ENCODE results near the gene DNLZ. TPM values are rescaled to one million over a fixed set of nuclear protein-coding genes. Genes with fewer than 3 reads are reported as not detected.
A peak's percentile ranks its signal among the peaks of the same experiment; 100 is the strongest.

DNLZ gene
- polyA plus RNA-seq, 1 donor: 17.0 TPM

DNA sequence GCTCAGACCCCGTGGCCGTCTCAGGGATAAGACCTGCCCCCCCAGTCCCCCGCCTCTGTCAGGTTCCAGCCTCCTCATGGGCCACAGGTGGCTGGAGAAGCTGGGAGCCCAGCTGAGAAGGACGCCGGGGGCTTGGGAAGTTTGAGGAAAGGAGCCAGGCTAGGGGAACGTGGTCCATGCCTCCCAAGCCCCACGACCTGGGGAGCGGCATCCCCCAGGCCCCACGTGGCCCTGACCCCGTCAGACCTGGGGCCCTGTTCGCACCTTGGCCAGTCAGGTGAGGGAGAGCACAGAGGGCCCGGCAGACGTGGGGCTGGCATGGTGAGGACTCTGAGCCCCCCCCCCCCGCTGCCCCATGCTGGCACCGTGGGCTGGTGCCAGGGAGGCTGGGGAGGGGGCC, 32.5 kb downstream of the DNLZ start:
- H3K36me3 ChIP-seq (ENCODE audit: control insufficient read depth, insufficient read depth, low read length): peaks cover 3% of the 10 kb centered on the region
- H3K27me3 ChIP-seq (ENCODE audit: control insufficient read depth, insufficient read depth, low read length): no peaks in the 10 kb centered on the region
- DNase-seq: no peak
- no peak overlapping the region for H3K27ac ChIP-seq (ENCODE audit: low read length)
- WGBS (ENCODE audit: insufficient coverage, low lambda C conversion rate): no CpG with 5 or more reads among the region's 15 CpGs
- no peak overlapping the region for H3K4me3 ChIP-seq (ENCODE audit: low read length)
- H3K4me1 ChIP-seq (ENCODE audit: control insufficient read depth, insufficient read depth, low read length): peaks cover 33% of the 10 kb centered on the region
- H3K9me3 ChIP-seq (ENCODE audit: control insufficient read depth, low read depth, low read length): no peaks in the 10 kb centered on the region

DNA sequence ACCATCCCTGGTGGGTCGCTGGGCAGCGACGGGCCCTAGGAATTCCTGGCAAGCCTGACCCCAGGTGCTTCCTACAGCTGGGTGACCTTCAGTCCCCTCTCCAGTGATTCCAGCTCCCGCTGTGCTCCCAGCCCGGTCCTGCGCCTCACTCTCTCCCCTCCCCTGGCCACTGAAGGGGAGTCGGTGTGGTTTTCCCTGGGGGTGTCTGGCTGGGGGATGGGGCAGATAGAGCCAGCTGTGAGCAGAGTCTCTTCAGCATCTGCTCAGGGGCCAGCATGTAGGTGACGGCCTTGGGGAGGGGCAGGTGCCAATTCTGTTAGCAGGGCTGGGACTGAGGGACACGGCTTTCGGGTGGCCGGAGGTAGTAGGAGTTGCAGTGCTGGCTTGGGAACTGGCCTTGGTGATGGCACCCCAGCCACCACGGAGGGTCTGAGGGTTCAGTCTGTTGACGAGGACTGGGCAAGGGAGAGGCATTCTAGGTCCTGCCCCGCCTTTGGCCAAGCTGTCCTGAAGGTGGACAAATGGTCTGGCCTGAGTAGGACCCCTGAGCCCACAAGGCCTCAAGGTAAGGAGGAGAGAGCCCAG, 33.0 kb downstream of the DNLZ start:
- no peak for DNase-seq
- H3K4me1 ChIP-seq (ENCODE audit: control insufficient read depth, insufficient read depth, low read length): peaks cover 33% of the 10 kb centered on the region
- no peak overlapping the region for H3K27ac ChIP-seq (ENCODE audit: low read length)
- peaks cover 2% of the 10 kb centered on the region for H3K36me3 ChIP-seq (ENCODE audit: control insufficient read depth, insufficient read depth, low read length)
- H3K9me3 ChIP-seq (ENCODE audit: control insufficient read depth, low read depth, low read length): no peaks in the 10 kb centered on the region
- no peaks in the 10 kb centered on the region for H3K27me3 ChIP-seq (ENCODE audit: control insufficient read depth, insufficient read depth, low read length)
- H3K4me3 ChIP-seq (ENCODE audit: low read length): no peak overlapping the region
- WGBS (ENCODE audit: insufficient coverage, low lambda C conversion rate): no CpG with 5 or more reads among the region's 14 CpGs

DNA sequence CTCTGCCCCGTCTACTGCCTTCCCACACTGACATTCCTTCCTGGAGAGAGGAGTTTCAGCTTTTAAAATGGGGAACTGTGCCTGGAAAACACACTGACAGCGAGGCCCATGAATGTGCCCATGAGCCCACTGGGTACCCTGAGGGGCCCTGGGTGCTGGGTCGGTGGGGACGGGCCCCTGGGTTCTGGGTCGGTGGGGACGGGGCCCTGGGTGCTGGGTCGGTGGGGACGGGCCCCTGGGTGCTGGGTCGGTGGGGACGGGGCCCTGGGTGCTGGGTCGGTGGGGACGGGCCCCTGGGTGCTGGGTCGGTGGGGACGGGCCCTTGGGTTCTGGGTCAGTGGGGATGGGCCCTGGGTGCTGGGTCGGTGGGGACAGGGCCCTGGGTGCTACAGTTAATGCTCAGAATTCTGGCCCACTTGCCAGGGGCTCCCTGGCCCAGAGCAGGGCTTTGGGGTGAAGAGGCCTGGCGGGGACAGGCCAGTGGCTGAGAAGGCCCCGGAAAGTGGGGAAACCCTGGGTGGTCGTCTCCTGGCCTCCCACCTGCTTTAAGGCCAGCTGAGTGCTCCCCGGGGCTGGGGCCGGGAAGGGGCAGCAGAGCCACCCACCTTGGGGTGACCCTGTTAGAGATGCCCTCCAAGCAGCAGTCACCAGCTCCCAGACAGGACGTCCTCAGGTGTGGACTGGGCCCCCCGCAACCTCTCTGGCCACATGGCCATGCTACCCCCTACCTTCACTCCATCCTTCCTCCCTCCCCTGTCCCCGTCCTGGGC, 33.7 kb downstream of the DNLZ start:
- no peaks in the 10 kb centered on the region for H3K36me3 ChIP-seq (ENCODE audit: control insufficient read depth, insufficient read depth, low read length)
- peaks cover 33% of the 10 kb centered on the region for H3K4me1 ChIP-seq (ENCODE audit: control insufficient read depth, insufficient read depth, low read length)
- no peak overlapping the region for H3K27ac ChIP-seq (ENCODE audit: low read length)
- no peak for DNase-seq
- H3K9me3 ChIP-seq (ENCODE audit: control insufficient read depth, low read depth, low read length): no peaks in the 10 kb centered on the region
- no peak overlapping the region for H3K4me3 ChIP-seq (ENCODE audit: low read length)
- no peaks in the 10 kb centered on the region for H3K27me3 ChIP-seq (ENCODE audit: control insufficient read depth, insufficient read depth, low read length)
- WGBS (ENCODE audit: insufficient coverage, low lambda C conversion rate): no CpG with 5 or more reads among the region's 23 CpGs

DNA sequence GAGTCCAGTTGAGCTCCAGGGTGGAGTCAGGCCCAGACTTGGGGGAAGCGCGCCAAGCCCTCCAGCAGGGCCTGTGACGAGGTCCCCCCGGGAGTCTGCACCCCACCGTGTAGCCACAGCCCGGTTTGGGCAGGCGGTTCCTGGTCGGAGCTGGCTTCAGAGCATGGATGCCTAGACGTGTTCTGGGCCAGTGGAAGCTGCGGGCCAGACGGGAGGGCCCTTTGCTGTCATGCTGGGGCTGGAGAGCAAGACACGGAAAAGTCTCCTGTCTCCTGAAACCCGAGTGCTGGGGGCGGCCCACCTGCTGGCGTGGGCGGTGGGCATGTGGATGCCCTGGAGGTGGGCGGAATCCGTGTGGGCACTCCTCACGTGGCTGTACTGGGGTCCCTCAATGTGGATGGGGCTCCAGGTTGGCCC, 34.3 kb downstream of the DNLZ start:
- Histone ChIP-seq H3K36me3 (ENCODE audit: control insufficient read depth, insufficient read depth, low read length) (no peaks in the 10 kb centered on the region), H3K9me3 (ENCODE audit: control insufficient read depth, low read depth, low read length) (no peaks in the 10 kb centered on the region), H3K27me3 (ENCODE audit: control insufficient read depth, insufficient read depth, low read length) (no peaks in the 10 kb centered on the region), H3K4me3 (ENCODE audit: low read length) (peak overlapping the region; percentile 54), H3K4me1 (ENCODE audit: control insufficient read depth, insufficient read depth, low read length) (peaks cover 33% of the 10 kb centered on the region), H3K27ac (ENCODE audit: low read length) (no peak overlapping the region)
- no CpG with 5 or more reads among the region's 19 CpGs for WGBS (ENCODE audit: insufficient coverage, low lambda C conversion rate)
- DNase-seq: no peak

DNA sequence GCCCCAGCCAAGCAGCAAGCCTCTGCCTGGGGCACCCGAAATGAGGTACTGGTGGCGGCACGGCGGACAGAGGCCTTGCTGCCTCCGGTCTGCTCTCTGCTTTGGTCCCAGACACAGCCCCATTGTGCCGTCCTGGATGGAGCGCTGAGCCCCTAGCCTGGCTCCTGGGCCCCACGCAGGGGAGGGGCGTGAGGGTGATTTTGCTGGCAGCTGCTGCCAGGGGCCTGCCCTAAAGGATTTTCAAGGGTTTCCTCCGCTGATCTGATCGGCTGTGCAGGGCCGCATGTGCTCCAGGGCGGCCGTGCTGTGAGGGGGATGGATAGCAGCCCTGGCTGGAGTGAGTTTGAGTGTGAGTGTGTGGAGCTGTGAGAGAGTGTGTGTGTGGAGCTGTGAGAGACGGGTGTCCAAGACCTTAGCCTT, 34.9 kb downstream of the DNLZ start:
- WGBS (ENCODE audit: insufficient coverage, low lambda C conversion rate): no CpG with 5 or more reads among the region's 15 CpGs

DNA sequence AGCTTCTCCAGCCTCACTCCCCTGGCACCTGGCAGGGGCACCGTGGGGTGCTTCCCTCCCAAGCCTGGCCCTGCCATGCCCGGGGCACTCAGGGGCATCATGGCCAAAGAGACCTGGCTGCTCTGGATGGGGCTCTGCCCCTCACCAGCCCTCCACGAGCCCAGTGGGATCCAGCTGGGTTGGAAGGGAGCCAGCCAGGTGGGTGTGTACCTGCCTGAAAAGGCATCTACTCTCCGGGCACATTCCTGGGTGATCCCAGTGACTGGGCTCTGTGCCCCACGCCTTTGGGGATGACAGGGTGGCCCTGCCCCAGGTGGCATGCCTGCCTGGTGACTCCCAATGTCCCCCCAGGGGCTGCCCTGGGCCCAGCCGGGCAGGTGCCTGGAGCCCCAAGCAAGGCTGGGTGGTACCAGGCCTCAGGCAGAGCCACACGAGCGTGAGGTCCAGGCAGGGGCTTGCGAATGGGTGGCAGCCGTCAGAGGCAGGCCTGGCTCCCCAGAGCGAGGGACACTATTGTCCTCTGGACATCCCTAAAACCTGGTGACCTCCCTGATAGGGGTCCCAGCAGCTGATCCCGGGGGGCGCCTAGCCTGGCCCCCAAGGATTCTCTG, 35.4 kb downstream of the DNLZ start:
- no peaks in the 10 kb centered on the region for H3K36me3 ChIP-seq (ENCODE audit: control insufficient read depth, insufficient read depth, low read length)
- peaks cover 33% of the 10 kb centered on the region for H3K4me1 ChIP-seq (ENCODE audit: control insufficient read depth, insufficient read depth, low read length)
- no peaks in the 10 kb centered on the region for H3K27me3 ChIP-seq (ENCODE audit: control insufficient read depth, insufficient read depth, low read length)
- H3K27ac ChIP-seq (ENCODE audit: low read length): peak overlapping the region; percentile 51
- WGBS (ENCODE audit: insufficient coverage, low lambda C conversion rate): no CpG with 5 or more reads among the region's 13 CpGs
- no peaks in the 10 kb centered on the region for H3K9me3 ChIP-seq (ENCODE audit: control insufficient read depth, low read depth, low read length)
- H3K4me3 ChIP-seq (ENCODE audit: low read length): peak overlapping the region; percentile 54
- DNase-seq: peak; percentile 43 to 48

More for the DNA sequence above, 34.9 kb downstream of the DNLZ start:
- DNase-seq: peak in 1 of 2 donors; percentile 53
- Histone ChIP-seq H3K27me3 (ENCODE audit: control insufficient read depth, insufficient read depth, low read length) (no peaks in the 10 kb centered on the region), H3K4me1 (ENCODE audit: control insufficient read depth, insufficient read depth, low read length) (peaks cover 33% of the 10 kb centered on the region), H3K4me3 (ENCODE audit: low read length) (peak overlapping the region; percentile 54), H3K27ac (ENCODE audit: low read length) (peak overlapping the region; percentile 51), H3K9me3 (ENCODE audit: control insufficient read depth, low read depth, low read length) (no peaks in the 10 kb centered on the region), H3K36me3 (ENCODE audit: control insufficient read depth, insufficient read depth, low read length) (no peaks in the 10 kb centered on the region)

DNA sequence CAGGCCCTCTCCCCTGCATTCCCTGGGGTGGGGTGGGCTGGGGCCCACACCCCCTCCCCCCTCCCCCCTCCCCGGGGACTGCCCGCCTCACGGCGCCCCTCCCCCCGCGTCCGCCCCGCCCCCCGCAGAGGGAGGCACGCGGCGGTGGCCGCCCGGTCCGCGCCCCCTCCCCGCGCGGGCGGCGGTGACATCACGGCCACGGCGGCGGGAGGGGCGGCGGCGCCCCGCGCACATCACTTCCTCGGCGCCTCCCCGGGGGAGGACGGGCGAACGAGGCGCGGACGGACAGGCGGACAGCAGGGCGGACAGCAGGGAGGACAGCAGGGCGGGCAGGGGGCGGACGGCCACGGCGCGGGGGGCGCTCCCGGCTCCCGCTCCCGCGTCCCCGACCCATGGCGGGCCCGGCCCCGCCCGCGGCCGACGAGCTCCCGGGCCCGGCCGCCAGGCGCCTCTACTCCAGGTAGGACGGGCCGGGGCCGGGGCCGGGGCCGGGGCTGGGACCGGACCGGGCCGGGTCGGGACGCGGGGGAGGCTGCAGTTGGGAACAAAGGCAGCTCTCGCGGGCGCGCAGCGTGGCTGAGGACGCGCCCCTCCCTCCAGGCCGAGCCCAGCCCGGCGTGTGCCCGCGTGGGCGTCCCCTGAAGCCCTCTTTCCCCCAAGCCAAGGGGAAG, 36.1 kb downstream of the DNLZ start, which contains the start of gene GPSM1:
Gene GPSM1 (plus strand): TSS at position 236 of the 671 bp plus-strand sequence. CDS start 157 bp downstream, at position 393.
- H3K9me3 ChIP-seq (ENCODE audit: control insufficient read depth, low read depth, low read length): no peaks in the 10 kb centered on the region
- no peaks in the 10 kb centered on the region for H3K36me3 ChIP-seq (ENCODE audit: control insufficient read depth, insufficient read depth, low read length)
- H3K4me3 ChIP-seq (ENCODE audit: low read length): peak within 1 kb of the TSS; percentile 54
- peaks cover 33% of the 10 kb centered on the region for H3K4me1 ChIP-seq (ENCODE audit: control insufficient read depth, insufficient read depth, low read length)
- DNase-seq: peak in 1 of 2 donors; percentile 57
- peak within 1 kb of the TSS; percentile 60 for H3K27ac ChIP-seq (ENCODE audit: low read length)
- H3K27me3 ChIP-seq (ENCODE audit: control insufficient read depth, insufficient read depth, low read length): no peaks in the 10 kb centered on the region
- WGBS (ENCODE audit: insufficient coverage, low lambda C conversion rate): no CpG with 5 or more reads among the region's 88 CpGs

DNA sequence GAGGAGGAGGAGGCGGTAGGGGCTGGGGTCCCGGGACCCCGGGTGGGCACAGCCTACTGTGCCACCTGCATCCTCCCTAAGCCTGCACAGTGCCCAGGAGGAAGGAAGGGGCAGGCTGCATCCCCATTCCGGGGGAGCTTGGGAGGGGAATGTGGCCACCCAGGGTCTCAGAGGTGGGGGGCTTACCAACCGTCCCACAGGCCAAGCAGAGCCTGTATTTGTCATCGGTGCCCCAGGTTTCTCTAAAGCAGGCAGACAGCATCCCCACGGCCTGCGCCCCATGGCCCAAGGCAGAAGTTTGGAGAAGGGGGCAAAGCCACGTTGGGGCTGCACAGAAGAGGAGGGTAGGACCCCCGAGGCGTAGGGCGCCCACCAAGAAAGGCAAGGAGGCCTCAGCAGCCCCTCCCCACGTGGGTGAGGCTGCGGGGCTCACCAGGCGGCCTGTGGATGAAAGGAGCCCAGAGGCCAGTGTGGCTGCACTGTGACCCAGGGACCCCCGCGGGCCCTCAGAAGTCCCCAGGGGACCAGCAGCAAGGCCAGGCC, 36.7 kb downstream of the DNLZ start:
- H3K4me3 ChIP-seq (ENCODE audit: low read length): peak overlapping the region; percentile 16
- DNase-seq: no peak
- no peaks in the 10 kb centered on the region for H3K36me3 ChIP-seq (ENCODE audit: control insufficient read depth, insufficient read depth, low read length)
- peak overlapping the region; percentile 60 for H3K27ac ChIP-seq (ENCODE audit: low read length)
- H3K9me3 ChIP-seq (ENCODE audit: control insufficient read depth, low read depth, low read length): no peaks in the 10 kb centered on the region
- peaks cover 33% of the 10 kb centered on the region for H3K4me1 ChIP-seq (ENCODE audit: control insufficient read depth, insufficient read depth, low read length)
- no peaks in the 10 kb centered on the region for H3K27me3 ChIP-seq (ENCODE audit: control insufficient read depth, insufficient read depth, low read length)
- no CpG with 5 or more reads among the region's 17 CpGs for WGBS (ENCODE audit: insufficient coverage, low lambda C conversion rate)

DNA sequence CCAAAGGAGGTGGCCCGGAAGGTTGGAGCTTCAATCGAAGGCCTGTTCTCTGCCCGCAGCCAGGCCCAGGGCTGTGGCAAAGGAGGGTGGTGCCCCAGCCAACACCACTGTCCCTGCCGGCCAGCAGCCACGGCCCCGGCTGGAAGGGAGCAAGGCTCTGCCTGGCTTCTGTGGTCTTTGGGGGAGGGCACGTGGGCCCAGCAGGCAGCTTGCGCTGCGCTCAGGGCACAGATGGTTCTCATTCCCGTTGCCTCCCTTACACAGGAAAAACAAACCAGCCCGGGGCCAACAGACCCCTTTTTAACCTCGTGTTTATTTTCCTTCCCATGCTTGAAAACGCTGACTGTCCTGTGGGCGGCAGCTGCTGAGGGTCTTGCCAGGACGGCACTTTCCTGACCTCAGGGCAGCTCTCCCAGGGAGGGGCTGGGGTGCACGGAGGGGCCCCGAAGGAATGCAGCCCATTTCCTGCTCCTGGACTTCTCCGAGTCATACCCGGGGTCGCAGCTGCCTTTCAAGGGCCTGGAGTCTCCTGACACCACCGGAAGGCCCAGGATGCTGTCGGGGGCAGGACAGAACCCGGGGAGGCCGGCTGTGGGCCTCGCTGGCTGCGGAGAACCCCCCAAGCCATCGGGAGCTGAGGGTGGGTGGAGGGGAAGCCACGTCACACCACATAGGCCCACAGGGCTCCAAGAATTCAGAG, 37.3 kb downstream of the DNLZ start:
- DNase-seq: peak in 1 of 2 donors; percentile 46
- H3K4me1 ChIP-seq (ENCODE audit: control insufficient read depth, insufficient read depth, low read length): peaks cover 27% of the 10 kb centered on the region
- no peaks in the 10 kb centered on the region for H3K27me3 ChIP-seq (ENCODE audit: control insufficient read depth, insufficient read depth, low read length)
- H3K27ac ChIP-seq (ENCODE audit: low read length): peak overlapping the region; percentile 60
- no peak overlapping the region for H3K4me3 ChIP-seq (ENCODE audit: low read length)
- no peaks in the 10 kb centered on the region for H3K36me3 ChIP-seq (ENCODE audit: control insufficient read depth, insufficient read depth, low read length)
- WGBS (ENCODE audit: insufficient coverage, low lambda C conversion rate): no CpG with 5 or more reads among the region's 28 CpGs
- H3K9me3 ChIP-seq (ENCODE audit: control insufficient read depth, low read depth, low read length): no peaks in the 10 kb centered on the region

All from large intestine (tissue), 3 donors.